OCI-LY3 (cell line): ENCODE data around the gene AFF1.

Experiments used
- H2AFZ ChIP-seq: fragments of 200-600, 300-600 bp; shearing (Covaris generic); 2 replicates; pipeline ENCODE4 v1.6.0; 2014; ENCODE audit warnings: antibody characterized with exemption, low read depth, low read length
- H3K27ac ChIP-seq: fragments of 200-600, 300-600 bp; sonication (generic); 2 replicates; pipeline ENCODE4 v1.5.1; 2014; ENCODE audit warnings: mild to moderate bottlenecking, low read length, moderate library complexity, mixed read lengths
- H3K27me3 ChIP-seq: fragments of 200-600, 300-600 bp; sonication (generic); 2 replicates; pipeline ENCODE4 v1.6.1; 2014; ENCODE audit warnings: low read depth, low read length, mixed read lengths
- H3K36me3 ChIP-seq: fragments of 200-600, 300-600 bp; sonication (generic); replicated peaks from 2 replicates; pipeline ENCODE3; 2014; ENCODE audit warnings: low read depth, low read length, mixed read lengths
- H3K4me1 ChIP-seq: fragments of 300-600, 200-600 bp; sonication (generic); 2 replicates; pipeline ENCODE4 v1.6.1; 2014; ENCODE audit warnings: low read length, mixed read lengths
- H3K4me2 ChIP-seq: fragments of 200-600, 300-600 bp; sonication (generic); 2 replicates; pipeline ENCODE4 v1.6.1; 2014; ENCODE audit warnings: low read length, mixed read lengths
- H3K4me3 ChIP-seq: fragments of 300-600, 200-600 bp; sonication (generic); 2 replicates; pipeline ENCODE4 v1.5.1; 2014; ENCODE audit warnings: antibody characterized with exemption, mild to moderate bottlenecking, low read length, moderate library complexity
- H3K79me2 ChIP-seq: fragments of 300-600, 200-600 bp; shearing (Covaris generic); 2 replicates; pipeline ENCODE4 v1.6.1; 2014; ENCODE audit warnings: mild to moderate bottlenecking, low read length, mixed read lengths
- H3K9ac ChIP-seq: fragments of 300-600, 200-600 bp; shearing (Covaris generic); 2 replicates; pipeline ENCODE4 v1.6.0; 2014; ENCODE audit warnings: mild to moderate bottlenecking, low read length, moderate library complexity
- H3K9me3 ChIP-seq: fragments of 200-600, 300-600 bp; shearing (Covaris generic); 2 replicates; pipeline ENCODE4 v1.6.1; 2014; ENCODE audit warnings: low read length, mixed read lengths; ENCODE audit not compliant: insufficient read depth
- H4K20me1 ChIP-seq: fragments of 200-600, 300-600 bp; sonication (generic); 2 replicates; pipeline ENCODE4 v1.6.1; 2016; ENCODE audit warnings: low read length, mixed read lengths; ENCODE audit not compliant: insufficient read depth
- EZH2phosphoT487 ChIP-seq: fragments of 200-600 bp; shearing (Covaris generic); IDR thresholded peaks from 2 replicates; pipeline ENCODE4 v1.6.1; 2018; ENCODE audit warnings: antibody characterized with exemption, mixed run types, low read depth
- TF ChIP-seq, protein P1 (sequence below): fragments of 200-600, 300-600 bp; sonication (generic); IDR thresholded peaks from 2 replicates; pipeline ENCODE4 v1.5.1; 2014; ENCODE audit warnings: antibody characterized with exemption, low read length, low read depth

AFF1 gene

DNA sequence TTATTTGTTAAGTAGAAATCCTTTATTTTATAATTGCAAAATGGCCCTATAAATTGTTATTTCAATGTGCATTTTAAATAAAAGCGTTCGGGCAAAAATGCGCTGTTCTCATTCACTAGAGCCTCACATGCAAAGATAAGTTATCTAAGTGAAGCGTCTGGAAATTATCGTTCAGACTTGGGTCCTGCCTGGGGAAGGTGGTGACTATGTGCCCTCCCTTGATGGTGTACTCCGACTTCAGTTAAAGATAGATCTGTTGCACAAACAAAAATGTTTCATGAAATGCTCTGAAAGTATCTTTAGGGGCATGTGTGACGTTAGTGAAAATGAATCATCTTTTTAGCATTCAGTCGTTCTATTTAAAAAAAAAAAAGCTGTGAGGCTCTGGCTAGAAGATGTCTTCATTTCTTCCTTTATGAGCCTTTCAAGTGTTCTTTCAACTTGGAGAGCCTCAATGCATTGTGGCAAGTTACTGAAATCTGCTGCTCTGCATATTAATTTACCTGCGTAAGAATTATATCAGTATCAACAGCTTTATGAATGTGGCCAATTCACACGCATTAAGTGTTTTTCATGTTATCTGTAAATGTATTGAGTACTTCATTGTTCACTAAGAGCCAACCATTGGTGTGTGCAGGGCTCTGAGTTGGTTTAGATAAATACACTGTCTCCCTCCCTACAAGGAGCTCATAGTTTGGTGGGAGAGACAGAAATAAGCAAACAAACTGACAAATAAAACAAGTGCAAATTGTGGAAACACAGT, 83.0 kb downstream of the AFF1 start:
- Histone ChIP-seq H3K4me3 (no peak overlapping the region), H2AFZ (no peak overlapping the region), H3K36me3 (no peaks in the 10 kb centered on the region), H3K79me2 (peaks cover 91% of the 10 kb centered on the region), H3K27me3 (no peaks in the 10 kb centered on the region), H3K9ac (no peak overlapping the region), H3K4me2 (no peak overlapping the region), H3K9me3 (no peaks in the 10 kb centered on the region), H3K27ac (no peak overlapping the region), H3K4me1 (peaks cover 45% of the 10 kb centered on the region), H4K20me1 (peaks cover 62% of the 10 kb centered on the region)
- TF ChIP-seq, protein P1, sequence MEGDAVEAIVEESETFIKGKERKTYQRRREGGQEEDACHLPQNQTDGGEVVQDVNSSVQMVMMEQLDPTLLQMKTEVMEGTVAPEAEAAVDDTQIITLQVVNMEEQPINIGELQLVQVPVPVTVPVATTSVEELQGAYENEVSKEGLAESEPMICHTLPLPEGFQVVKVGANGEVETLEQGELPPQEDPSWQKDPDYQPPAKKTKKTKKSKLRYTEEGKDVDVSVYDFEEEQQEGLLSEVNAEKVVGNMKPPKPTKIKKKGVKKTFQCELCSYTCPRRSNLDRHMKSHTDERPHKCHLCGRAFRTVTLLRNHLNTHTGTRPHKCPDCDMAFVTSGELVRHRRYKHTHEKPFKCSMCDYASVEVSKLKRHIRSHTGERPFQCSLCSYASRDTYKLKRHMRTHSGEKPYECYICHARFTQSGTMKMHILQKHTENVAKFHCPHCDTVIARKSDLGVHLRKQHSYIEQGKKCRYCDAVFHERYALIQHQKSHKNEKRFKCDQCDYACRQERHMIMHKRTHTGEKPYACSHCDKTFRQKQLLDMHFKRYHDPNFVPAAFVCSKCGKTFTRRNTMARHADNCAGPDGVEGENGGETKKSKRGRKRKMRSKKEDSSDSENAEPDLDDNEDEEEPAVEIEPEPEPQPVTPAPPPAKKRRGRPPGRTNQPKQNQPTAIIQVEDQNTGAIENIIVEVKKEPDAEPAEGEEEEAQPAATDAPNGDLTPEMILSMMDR: no peak
- TF ChIP-seq EZH2phosphoT487: no peak

GRCh38 chr4:87018753-87019152, 83.9 kb downstream of the AFF1 start:
- Histone ChIP-seq H4K20me1 (peaks cover 65% of the 10 kb centered on the region), H2AFZ (no peak overlapping the region), H3K4me2 (no peak overlapping the region), H3K4me1 (peaks cover 36% of the 10 kb centered on the region), H3K27me3 (no peaks in the 10 kb centered on the region), H3K79me2 (peaks cover 86% of the 10 kb centered on the region), H3K9ac (no peak overlapping the region), H3K36me3 (no peaks in the 10 kb centered on the region), H3K9me3 (no peaks in the 10 kb centered on the region), H3K27ac (no peak overlapping the region), H3K4me3 (no peak overlapping the region)
- TF ChIP-seq, protein P1: no peak

- Histone ChIP-seq H3K4me1 (peaks cover 31% of the 10 kb centered on the region), H3K79me2 (peaks cover 86% of the 10 kb centered on the region), H3K4me2 (no peak overlapping the region), H3K9me3 (no peaks in the 10 kb centered on the region), H3K9ac (no peak overlapping the region), H2AFZ (no peak overlapping the region), H4K20me1 (peaks cover 62% of the 10 kb centered on the region), H3K27me3 (no peaks in the 10 kb centered on the region), H3K4me3 (no peak overlapping the region), H3K36me3 (no peaks in the 10 kb centered on the region), H3K27ac (no peak overlapping the region)
- TF ChIP-seq EZH2phosphoT487: no peak
- TF ChIP-seq, protein P1: no peak
These were observed 84.5 kb downstream of the AFF1 start for GRCh38 chr4:87019246-87019791.

DNA sequence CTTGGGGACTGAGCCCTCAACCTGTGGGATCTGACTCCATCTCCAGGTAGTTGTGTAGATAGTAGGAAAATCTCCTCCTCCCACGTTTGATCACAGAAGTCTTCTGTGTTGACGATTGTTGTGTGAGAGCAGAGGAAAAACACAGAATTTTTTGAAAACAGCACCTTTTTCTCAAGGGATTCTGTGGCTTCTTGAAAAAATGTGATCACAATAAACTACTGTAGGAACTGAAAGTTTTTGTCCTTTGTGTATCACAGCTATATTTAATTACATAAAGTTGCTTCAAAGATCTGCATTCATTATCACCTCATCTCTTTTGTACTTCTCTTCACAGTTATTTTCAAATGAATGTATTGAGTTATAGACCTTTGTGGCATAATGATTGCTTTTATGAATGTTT, 85.1 kb downstream of the AFF1 start:
- no peak overlapping the region for H3K27ac ChIP-seq
- no peaks in the 10 kb centered on the region for H3K36me3 ChIP-seq
- H3K79me2 ChIP-seq: peaks cover 82% of the 10 kb centered on the region

More for the DNA sequence above, 85.1 kb downstream of the AFF1 start:
- TF ChIP-seq, protein P1: no peak
- TF ChIP-seq EZH2phosphoT487: no peak
- no peaks in the 10 kb centered on the region for H3K27me3 ChIP-seq
- H3K9ac ChIP-seq: no peak overlapping the region
- no peak overlapping the region for H3K4me3 ChIP-seq
- H2AFZ ChIP-seq: no peak overlapping the region
- H4K20me1 ChIP-seq: peaks cover 57% of the 10 kb centered on the region
- no peaks in the 10 kb centered on the region for H3K9me3 ChIP-seq
- peaks cover 25% of the 10 kb centered on the region for H3K4me1 ChIP-seq
- no peak overlapping the region for H3K4me2 ChIP-seq
